ENCODE data around the gene AGBL3. TPM values are rescaled to one million over a fixed set of nuclear protein-coding genes. Genes with fewer than 3 reads are reported as not detected.
"Not testable (repeated sequence)": the region's sequence is repeated elsewhere in the genome, so short reads cannot be mapped to it uniquely, and the experiment has no call there.

The AGBL3 gene
- polyA plus RNA-seq, 3 donors = 6.7 to 10.0 (median 7.6) TPM

GRCh38 chr7:135074096-135074495 is 87.8 kb downstream of the AGBL3 start:
- DNase-seq (ENCODE audit: low read depth in 3 of 3, low spot score in 2 of 3) = no peak

DNA sequence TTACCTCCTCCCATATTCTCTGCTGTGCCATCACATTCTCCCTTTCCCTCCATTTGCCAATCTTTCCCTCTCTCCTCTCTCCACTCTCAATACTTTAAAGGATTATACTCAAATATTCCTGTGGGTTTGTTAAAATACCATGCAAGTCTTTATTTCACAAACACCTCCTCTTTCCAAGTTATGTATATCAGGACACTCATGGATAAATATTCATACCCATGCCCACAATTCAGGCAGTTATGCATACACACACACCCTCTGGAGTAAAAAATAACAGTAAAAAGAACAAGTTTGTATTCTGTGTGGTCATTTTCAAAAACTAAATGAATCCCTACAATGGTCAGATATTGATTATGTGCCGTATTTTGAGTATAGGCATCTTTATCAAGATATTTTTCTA is 88.2 kb downstream of the AGBL3 start:
- DNase-seq (ENCODE audit: low read depth in 3 of 3, low spot score in 2 of 3) = no peak

GRCh38 chr7:135075716-135076115 is 89.4 kb downstream of the AGBL3 start:
- DNase-seq (ENCODE audit: low read depth in 3 of 3, low spot score in 2 of 3) = no peak

DNA sequence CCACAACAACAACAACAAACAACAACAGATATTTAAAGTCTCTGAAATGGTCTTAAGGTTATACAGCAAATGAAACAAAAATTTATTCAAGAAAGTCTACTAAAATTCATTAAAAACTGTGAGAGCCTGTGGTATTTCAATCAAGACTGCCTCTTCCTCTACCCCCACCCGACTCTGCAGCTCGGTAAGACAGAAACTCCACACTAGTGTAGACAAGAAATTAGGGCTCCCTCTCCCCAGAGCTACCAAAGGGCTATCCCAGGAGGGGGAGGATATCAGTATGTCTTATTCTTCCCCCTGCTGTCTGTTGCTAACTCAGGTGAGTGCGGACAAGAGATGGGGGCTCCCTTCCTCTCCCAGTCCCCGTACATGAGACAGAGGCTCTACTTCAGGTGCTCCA is 90.6 kb downstream of the AGBL3 start:
- DNase-seq (ENCODE audit: low read depth in 3 of 3, low spot score in 2 of 3) = no peak

GRCh38 chr7:135077642-135078041 is 91.3 kb downstream of the AGBL3 start:
- DNase-seq (ENCODE audit: low read depth in 3 of 3, low spot score in 2 of 3) = no peak

- DNase-seq (ENCODE audit: low read depth in 3 of 3, low spot score in 2 of 3) = no peak
These were observed 91.7 kb downstream of the AGBL3 start for GRCh38 chr7:135078051-135078450.

GRCh38 chr7:135079068-135079467 is 92.8 kb downstream of the AGBL3 start:
- DNase-seq (ENCODE audit: low read depth in 3 of 3, low spot score in 2 of 3) = no peak

- DNase-seq (ENCODE audit: low read depth in 3 of 3, low spot score in 2 of 3) = no peak
These were observed 96.7 kb downstream of the AGBL3 start for GRCh38 chr7:135083005-135083404.

GRCh38 chr7:135088566-135088965 is 102.3 kb downstream of the AGBL3 start:
- DNase-seq (ENCODE audit: low read depth in 3 of 3, low spot score in 2 of 3) = no peak

- no peak for DNase-seq (ENCODE audit: low read depth in 3 of 3, low spot score in 2 of 3)
These were observed 105.4 kb downstream of the AGBL3 start for GRCh38 chr7:135091717-135092116.

DNA sequence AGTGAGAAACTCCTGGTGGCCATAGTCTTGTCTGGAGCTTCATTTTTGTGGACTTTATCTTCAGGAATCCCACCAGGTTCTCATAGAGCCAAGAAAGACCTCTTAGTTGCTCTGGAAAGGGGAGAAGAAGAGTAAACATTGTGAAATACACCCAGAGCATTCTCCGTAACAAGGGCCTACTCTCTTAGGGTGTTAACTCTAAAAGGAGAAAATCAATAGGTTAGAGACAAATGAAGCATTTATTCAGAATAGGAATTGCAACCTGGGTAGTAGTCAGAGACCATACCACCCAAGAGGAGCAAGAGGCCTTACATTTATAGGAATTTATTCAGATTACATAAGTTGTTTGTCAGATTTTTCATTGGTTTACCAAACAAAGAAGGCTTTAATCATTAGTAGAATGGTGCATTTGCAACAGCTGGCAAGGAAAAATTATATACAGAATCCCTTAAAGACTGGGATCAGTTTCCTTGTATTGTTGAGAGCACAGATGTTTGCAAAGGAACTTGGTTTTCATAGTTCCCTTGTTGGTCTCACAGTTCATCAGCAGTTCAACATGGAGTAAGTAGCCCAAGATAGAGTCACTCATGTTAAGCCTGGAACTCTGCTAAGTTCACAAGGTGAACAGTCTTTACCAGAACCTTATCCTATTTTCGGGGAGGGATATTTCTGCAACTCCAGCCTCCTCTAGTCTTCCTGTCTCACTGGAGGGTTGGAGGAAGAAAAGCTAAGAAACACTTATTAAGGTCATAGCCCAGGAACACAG is 108.3 kb downstream of the AGBL3 start:
- DNase-seq (ENCODE audit: low read depth in 3 of 3, low spot score in 2 of 3) = no peak

- no peak for DNase-seq (ENCODE audit: low read depth in 3 of 3, low spot score in 2 of 3)
These were observed 109.1 kb downstream of the AGBL3 start for GRCh38 chr7:135095450-135095849.

DNA sequence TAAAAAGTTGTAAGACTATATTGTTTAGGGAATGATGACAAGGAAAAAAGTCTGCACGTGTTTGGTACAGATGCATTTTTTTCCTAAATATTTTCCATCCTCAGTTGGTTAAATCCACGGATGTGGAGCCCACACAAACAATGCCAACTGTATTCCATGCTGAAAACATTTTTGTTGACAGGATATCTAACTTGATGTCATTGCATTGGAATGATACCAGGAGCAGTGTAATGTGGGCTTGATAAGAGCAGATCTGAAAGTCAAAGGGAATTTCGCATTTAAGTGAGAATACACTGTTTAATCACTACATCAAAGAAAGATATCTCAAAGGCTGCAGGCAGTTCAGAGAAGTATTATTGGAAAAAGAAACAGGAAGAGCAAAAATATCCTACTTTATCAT is 112.1 kb downstream of the AGBL3 start:
- DNase-seq (ENCODE audit: low read depth in 3 of 3, low spot score in 2 of 3) = no peak

DNA sequence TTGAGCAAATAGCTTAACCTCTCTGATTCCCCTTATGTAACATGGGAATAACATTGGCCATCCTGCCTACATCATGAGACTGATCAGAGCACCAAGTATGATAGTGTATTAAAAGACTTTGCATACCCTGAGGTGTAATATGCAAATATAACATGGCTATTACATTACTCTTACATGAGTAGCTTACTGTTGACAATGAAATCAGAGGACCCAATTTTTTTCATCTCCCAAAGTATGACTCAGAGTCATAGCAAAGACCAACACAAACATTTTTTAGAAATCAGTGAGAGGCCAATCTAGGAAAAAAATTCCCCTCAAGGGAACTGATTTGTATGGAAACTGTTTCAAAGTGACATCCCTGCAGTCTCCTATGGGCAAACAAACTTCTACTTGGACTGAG is 114.5 kb downstream of the AGBL3 start:
- no peak for DNase-seq (ENCODE audit: low read depth in 3 of 3, low spot score in 2 of 3)

- DNase-seq (ENCODE audit: low read depth in 3 of 3, low spot score in 2 of 3) = no peak
These were observed 116.1 kb downstream of the AGBL3 start for GRCh38 chr7:135102372-135102771.

DNA sequence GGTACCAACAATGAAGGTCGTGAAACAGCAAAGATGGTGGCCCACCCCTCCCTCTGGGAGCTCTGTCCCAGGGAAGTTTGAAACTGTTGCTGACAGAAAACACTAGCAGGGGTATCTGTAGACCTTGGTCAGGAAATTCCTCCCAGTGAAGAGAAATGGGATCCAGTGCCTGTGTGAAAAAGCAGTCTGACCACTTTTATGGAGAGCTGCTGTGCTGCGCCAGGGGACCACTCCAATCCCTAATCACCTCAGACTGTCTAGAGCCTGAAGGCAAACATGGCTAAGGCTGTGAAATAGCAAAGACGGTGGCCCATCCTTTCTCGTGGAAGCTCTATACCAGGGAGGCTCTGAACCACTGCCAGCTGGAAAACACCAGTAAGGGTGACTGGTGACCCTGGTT is 123.3 kb downstream of the AGBL3 start:
- no peak for DNase-seq (ENCODE audit: low read depth in 3 of 3, low spot score in 2 of 3)

DNA sequence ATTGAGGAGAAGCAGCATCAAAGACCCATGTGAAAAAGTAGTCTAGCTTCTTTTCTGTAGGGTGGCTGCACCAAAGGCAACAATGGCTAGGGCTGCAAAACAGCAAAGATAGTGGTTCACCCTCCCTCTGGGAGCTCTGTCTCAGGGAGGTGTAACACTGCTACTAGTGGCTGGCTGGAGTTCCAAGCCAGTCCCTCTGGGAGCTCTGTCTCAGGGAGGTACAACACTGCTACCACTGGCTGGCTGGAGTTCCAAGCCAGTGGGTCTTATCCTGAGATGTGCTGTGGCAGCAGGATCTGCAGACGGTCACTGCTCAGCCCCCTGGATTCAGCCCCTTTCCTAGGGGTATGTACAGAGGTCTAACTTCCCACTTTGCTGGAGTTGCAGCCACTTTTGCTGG is 123.7 kb downstream of the AGBL3 start:
- DNase-seq (ENCODE audit: low read depth in 3 of 3, low spot score in 2 of 3) = no peak

DNA sequence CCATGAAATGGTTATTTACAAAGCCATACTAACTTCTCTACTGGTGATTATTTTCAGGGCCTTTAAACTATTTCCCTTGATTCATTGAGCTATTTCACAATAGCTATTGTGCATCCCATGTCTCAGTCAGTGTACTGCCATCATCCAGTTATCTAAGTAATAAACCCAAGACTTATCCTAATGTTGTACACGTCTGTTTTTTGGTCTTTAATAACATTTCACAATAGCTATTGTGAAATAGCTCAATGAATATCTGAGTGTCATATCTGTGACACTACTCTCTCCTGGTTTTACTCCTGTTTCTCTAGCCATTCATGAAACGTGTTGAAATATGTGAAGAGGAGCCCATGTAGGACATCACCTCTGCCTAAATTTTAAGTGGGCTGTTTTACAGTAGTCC is 125.1 kb downstream of the AGBL3 start:
- DNase-seq (ENCODE audit: low read depth in 3 of 3, low spot score in 2 of 3) = no peak

DNA sequence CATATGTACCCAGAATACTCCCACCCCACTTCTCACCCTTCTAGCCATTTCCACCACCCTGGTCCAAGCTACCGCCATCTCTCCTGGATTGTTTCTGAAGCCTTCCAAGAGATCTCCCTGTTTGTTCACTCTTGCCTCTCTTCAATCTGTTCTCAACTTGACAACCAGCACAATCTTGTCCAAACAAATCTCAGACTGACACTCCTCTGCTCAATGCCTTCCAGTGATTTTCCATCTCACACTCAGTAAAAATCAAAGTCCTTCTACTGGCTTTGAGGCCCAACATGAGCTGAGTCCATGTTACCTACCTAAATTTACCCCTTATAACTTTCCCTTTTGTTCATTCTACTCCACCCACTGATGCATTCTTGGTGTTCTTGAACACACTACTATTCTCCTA is 128.3 kb downstream of the AGBL3 start:
- DNase-seq (ENCODE audit: low read depth in 3 of 3, low spot score in 2 of 3) = no peak

GRCh38 chr7:135117096-135117495 is 130.8 kb downstream of the AGBL3 start:
- no peak for DNase-seq (ENCODE audit: low read depth in 3 of 3, low spot score in 2 of 3)

DNA sequence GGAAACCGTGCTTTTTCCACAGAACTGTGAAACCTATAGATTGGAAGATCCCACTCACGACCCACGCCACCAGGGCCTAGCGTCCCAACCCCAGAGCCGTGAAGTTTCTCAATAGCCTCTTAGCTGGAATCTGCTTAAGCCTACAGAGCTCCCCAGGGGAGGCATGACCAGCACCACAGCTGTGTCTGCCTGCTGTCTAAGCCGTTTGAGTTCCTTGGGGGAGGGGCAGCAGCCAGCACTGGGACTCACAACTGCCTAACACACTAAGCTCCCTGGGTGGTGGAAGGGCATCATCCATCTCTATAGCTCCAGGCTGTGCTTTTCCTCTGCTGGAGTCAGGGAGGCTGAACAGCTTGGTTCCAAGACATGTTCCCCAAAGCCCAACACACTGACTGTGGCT is 135.6 kb downstream of the AGBL3 start:
- DNase-seq (ENCODE audit: low read depth in 3 of 3, low spot score in 2 of 3) = no peak

DNA sequence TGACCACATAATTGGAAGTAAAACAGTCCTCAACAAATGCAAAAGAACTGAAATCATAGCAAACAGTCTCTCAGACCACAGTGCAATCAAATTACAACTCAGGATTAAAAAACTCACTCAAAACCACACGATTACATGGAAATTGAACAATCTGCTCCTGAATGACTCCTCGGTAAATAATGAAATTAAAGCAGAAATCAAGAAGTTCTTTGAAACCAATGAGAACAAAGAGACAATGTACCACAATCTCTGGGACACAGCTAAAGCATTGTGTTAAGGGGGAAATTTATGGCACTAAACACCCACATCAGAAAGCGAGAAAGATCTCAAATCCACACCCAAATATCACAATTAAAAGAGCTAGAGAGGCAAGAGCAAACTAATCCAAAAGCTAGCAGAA is 138.3 kb downstream of the AGBL3 start:
- not testable (repeated sequence) for DNase-seq (ENCODE audit: low read depth in 3 of 3, low spot score in 2 of 3)

DNA sequence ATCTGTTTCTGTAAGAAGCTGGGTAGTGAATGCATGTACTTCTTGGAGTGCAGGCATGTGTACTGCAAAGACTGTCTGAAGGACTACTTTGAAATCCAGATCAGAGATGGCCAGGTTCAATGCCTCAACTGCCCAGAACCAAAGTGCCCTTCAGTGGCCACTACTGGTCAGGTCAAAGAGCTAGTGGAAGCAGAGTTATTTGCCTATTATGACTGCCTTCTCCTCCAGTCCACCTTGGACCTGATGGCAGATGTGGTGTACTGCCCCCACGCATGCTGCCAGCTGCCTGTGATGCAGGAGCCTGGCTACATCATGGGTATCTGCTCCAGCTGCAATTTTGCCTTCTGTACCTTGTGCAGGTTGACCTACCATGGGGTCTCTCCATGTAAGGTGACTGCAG is 142.6 kb downstream of the AGBL3 start:
- DNase-seq (ENCODE audit: low read depth in 3 of 3, low spot score in 2 of 3) = no peak

Data from right renal cortex interstitium (tissue), 3 donors.